HG02798 (cell line): ENCODE results near the gene ITGB8.

Source experiments
- ATAC-seq: cut with Tn5 transposase; IDR thresholded peaks from one replicate; pipeline ENCODE4 v1.9.1; 2021; ENCODE audit warnings: mild to moderate bottlenecking; ENCODE audit not compliant: unreplicated experiment, poor library complexity

ITGB8 gene

DNA sequence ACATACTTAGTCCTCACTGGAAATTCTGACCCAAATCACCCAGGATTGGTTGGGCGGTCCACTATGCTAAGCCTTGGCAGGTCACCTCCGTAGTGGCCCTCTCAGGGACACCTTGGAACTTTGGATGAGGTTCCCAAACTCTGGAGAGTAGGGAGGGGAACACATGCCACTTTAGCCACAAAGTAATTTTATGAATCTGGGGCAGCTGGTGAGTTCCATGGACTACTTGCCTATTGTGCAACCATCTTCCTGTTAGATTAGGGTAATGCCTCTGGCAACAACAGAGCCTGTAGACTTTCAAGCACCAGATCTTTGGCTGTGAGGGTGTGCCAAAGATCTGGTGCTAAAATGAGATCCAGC, 77.7 kb downstream of the ITGB8 start:
- no peak for ATAC-seq

DNA sequence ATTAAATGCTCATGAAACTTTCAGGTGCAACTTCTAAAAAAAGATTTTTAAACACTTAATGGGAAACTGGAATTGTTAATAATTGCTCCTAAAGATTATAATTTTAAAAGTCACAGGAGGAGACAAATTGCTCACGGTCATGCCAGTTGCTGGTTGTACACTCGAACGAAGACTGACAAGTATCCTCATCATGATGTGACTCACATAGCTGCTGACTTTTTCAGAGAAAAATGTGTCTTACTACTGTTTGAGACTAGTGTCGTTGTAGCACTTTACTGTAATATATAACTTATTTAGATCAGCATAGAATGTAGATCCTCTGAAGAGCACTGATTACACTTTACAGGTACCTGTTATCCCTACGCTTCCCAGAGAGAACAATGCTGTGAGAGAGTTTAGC, 79.3 kb downstream of the ITGB8 start:
- ATAC-seq: no peak

DNA sequence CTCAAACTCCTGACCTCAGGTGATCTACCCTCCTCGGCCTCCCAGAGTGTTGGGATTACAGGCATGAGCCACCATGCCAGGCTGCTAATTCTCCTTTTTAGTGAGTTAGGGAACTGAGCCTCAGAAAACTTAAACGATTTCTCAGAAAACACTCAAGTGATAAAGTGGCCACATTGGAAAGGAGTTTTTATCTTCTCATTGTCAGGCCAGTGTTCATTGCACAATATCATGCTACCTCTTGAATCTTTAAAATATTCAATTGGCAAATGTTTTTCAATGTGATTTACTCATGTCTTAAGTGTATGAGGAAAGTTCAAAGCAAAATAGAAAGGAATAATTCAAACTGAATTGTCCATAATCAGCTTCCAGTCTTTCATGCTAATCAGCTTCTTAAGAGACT, 80.7 kb downstream of the ITGB8 start:
- no peak for ATAC-seq

DNA sequence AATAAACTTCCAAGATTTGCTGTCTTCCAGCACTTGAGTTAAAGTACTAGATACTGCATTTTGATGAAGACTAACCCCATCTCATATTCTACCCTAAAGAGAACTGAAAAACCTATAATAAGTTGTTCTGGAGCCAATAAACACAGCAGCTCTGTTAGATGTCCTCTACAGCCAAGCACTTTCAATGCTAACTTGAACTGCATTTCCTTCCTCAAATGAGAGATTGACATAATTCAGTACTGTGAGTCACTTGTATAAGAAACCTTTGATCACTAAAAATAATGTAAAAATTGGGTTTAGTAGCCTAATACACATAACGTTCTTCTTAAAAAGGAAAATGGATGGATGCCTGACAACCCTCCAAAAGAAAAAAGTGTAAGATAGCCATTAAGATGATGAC, 81.3 kb downstream of the ITGB8 start:
- ATAC-seq: no peak

DNA sequence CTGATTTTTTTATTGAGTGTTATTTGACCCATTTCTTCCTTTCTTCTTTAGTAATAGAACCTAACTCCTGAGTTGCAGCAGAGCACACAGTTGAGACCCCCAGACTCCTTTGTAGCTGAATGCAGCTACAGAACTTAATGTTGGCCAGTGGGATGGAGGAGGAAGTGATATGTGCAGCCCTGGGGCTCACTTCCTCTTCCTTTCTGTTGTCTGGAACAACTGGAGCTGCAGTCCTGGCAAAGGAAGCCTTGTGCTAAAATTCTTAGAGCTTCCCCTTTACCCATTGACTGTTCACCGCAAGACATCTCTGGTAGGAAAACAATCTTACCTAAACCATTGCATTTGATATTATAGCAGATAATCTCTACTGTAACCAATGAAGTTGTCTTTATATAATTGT, 86.6 kb downstream of the ITGB8 start:
- no peak for ATAC-seq

DNA sequence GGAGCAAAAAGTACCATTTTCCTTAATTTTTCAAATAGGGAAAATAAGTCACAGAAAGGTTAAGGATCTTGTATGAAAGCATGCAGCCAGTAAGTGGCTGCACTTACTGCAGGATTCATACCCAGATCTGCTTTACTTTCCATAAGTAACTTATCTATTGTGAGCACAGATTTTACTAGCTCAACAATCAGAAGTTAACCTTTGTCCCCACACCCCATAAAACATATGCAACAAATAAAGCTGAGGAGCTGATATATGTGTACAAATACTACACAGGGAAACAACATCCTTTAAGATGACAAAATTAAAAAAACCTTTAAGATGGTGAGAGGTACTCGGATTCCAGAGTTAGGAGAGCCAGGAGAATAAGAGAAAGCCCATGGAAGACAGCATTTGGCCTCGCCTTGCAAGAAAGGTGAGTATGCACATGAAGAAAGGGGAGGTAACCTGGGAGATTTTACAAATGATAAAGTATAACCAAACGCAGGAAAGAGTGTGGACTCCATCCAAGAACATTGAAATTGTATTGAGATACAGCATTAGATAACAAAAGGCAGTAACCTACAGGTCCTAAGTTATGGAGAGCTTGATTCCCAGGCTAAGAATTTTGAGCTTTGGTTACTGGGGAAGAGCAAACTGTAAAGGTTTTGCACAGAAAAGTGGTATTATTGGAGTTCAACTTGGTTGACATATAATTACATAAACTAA, 87.1 kb downstream of the ITGB8 start:
- ATAC-seq: no peak

GRCh38 chr7:20424500-20424899, 93.8 kb downstream of the ITGB8 start:
- ATAC-seq: no peak

- ATAC-seq: no peak
These were observed 100.0 kb downstream of the ITGB8 start for GRCh38 chr7:20430664-20431063.

GRCh38 chr7:20431146-20431545, 100.4 kb downstream of the ITGB8 start:
- ATAC-seq: no peak

DNA sequence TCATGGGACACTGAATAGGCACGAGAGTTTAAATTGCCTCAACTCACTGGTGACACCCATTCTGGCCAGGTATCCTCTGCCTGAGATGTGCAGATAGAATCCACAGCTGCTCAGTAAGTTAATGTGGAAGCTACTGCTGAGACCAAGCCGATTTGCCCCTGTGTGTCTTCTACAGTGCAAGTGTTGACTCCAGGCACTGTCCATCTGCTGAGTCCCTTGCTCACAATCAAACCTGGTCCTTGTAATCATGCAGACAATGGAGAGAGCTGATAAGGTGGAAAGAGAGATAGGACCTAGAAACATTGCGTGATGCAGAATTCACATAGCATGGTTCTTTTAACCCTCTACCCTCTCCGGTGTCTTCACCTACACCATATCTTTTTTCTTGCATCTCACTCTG, 101.4 kb downstream of the ITGB8 start:
- ATAC-seq: no peak

DNA sequence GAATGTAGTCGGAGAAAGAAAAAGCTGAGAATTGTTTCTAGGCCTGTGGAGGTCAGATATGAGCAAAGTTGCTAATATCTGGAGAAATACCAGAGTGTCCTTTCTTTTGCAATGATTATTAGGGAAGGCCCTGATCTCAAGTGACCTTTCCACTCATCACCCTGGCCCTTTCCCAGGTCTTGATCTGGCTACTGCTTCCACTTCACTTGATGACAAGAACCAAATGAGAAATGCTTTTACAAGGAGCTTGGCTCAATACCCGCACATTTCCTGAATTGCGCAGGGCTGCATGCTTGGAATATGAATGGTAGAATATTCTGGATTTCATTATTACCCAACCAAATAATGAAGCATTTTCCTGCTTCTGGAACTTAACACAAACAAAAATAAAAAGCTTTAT, 104.6 kb downstream of the ITGB8 start:
- no peak for ATAC-seq

DNA sequence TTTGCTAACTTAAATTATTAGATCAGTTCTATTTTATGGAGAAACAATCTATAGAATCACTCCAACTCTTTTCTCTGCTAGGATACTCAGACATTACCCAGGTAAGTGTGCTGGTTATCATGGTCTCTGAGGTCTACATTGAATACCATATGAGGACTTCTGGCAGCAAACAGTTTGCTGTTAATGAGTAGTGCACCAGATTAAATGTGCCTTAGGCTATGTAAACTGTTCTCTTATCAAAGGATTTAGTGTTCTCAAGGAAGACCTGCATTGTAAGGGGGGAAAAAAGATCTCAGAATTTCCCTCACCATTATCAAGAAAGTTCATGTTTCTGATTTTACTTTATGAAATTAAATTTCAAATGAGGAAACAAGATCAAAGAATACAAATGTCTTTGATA, 107.5 kb downstream of the ITGB8 start:
- ATAC-seq: no peak

- peak; percentile 85 for ATAC-seq
These were observed 108.1 kb downstream of the ITGB8 start for GRCh38 chr7:20438694-20439376.

DNA sequence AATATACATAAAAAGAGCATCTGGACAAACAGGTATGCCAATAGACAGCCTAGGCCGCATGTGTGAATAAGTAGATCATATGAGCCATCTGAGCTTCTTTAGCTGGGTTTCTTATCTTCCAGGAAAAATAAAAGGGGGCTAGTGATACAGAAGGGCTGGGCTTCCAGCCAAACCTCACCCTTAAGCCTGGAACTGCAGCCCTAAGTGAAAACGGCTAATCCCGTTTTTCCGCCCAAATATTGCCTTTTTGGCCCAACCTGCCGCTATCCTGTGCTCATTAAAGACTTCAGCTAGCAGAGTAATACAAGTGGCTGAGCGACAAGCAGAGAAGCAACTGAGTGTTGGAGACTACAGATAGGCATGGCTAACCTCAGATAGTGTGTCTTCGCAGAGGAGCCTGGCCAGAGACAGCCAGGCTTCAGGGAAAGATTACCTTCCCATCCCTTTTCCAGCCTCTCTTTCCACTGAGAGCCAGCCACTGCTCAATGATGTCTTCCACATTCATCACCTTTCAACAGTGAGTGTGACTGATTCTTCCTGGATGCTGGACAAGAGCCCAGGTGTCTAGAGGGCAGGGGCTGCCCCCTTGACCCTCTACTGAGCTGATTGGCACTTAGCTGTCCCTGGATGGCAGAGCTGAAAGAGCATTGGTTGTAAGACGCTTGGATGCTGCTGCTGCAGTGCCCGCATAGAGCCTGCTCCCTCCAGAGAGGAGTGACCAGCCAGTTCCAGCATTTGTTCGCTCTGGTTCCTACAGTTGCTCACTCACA, 108.9 kb downstream of the ITGB8 start:
- ATAC-seq: no peak

DNA sequence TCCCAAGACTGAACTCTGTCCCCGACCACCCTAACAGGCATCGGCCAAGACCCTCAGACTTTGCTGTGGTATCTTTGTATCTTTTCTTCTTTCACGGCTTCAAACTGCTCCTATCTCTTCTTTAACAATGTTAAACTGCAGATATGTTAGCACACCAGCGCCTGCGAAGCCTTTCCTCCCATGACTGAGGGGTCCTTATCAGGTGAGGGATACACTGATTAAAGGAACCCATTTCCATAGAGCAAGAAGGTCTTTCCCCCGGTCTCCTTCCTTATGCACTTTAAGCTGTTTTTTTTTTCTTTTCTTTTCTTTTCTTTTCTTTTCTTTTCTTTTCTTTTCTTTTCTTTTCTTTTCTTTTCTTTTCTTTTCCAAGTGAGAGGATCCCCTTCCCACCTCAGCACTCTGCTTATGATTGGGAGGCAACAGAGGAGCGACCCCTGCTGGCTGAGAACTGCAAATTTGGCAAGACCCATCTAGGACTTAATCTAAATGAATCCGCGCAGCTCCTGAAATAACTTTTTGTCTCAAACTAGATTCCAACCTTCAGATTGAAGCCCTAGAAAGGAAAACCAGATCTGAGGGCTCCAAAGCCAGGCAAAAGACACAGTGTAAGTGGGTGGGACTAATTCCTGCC, 109.9 kb downstream of the ITGB8 start:
- no peak for ATAC-seq

GRCh38 chr7:20441346-20441745, 110.6 kb downstream of the ITGB8 start:
- no peak for ATAC-seq

- no peak for ATAC-seq
These were observed 111.3 kb downstream of the ITGB8 start for GRCh38 chr7:20441991-20442441.

DNA sequence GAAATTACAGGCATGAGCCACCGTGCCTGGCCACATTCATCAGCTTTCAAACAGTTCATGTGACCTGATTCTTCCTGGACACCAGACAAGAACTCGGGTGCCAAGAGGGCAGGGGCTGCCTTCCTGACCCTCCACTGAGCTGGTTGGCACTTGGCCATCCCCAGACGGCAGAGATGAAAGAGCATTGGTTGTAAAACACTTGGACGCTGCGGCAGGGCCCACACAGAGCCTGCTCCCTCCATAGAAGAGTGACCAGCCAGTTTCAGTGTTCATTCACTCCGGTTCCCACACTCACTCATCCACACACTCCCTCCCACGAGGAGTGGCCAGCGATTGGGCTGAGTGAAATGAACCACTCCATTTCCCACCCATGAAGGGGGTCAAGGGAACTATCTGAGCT, 112.3 kb downstream of the ITGB8 start:
- ATAC-seq: no peak

- no peak for ATAC-seq
These were observed 113.5 kb downstream of the ITGB8 start for GRCh38 chr7:20444030-20444800.

DNA sequence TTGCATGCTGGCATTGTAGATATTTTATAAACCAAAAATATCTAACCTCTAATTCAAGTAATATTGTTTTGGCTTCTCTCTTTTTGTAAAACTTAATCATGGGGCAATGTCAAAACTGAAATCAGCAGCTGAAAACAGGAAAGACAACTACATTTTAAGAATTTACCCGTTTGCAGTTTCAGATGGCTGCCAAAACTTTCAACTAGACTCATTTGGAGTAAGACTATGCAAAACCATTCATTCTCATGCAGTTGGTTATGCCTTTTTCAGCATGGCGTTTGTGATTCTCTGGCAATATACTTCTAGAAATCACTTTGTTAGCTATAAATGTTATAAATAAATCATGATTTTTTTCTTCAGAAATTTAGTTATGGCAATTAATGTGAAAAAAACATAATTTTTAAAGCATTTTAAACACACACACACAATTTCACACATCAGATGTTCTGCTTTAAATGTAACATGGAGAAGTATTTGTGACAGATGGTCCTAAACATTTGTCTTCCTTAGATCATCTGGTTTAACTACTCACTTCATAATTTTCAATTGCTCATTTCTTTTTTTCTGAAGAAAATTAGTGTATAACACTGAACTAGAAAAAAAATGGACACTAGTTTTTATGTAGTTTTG, 116.4 kb downstream of the ITGB8 start:
- peak; percentile 88 for ATAC-seq
